ENCODE results near the gene MAFG.
"Not testable (repeated sequence)": the region's sequence is repeated elsewhere in the genome, so short reads cannot be mapped to it uniquely, and the experiment has no call there.

Gene MAFG

DNA sequence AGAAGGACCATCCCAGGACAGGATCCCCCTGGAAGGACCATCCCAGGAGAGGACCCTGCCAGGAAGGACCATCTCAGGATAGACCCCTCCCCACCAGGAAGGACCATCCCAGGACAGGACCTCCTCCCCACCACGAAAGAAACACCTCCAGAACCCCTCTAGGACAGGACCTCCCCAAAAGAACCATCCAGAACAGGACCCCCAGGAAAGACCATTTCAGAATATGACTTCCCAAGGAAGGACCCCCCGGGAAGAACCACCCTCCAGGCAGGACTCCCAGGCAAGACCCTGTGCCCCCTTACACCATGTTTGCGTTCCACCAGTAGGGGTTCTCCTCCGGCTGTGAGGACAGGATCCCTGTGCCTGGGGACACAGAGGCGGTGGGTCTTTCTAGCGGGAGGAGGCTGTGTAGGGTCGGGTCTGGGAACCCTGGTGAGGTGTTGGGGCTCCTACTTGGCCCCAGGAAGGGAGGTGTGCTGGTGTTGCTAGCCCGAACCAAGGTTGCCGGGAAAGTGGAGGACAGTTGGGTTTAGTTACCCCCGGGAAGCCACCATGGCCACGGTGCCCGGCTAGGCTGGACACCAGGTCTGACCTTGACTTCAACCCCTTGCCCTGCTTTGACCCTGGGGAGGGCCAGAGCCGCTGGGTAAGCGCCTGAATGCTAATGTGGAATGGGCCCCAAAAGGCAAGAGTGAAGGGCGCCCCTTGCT, 31.3 kb upstream of the MAFG start:
- no peak for DNase-seq (ENCODE audit: low read depth in 1 of 2, low spot score in 1 of 2)

- no peak for DNase-seq (ENCODE audit: low read depth in 1 of 2, low spot score in 1 of 2)
Measured at GRCh38 chr17:81957691-81958432, 30.3 kb upstream of the MAFG start.

DNA sequence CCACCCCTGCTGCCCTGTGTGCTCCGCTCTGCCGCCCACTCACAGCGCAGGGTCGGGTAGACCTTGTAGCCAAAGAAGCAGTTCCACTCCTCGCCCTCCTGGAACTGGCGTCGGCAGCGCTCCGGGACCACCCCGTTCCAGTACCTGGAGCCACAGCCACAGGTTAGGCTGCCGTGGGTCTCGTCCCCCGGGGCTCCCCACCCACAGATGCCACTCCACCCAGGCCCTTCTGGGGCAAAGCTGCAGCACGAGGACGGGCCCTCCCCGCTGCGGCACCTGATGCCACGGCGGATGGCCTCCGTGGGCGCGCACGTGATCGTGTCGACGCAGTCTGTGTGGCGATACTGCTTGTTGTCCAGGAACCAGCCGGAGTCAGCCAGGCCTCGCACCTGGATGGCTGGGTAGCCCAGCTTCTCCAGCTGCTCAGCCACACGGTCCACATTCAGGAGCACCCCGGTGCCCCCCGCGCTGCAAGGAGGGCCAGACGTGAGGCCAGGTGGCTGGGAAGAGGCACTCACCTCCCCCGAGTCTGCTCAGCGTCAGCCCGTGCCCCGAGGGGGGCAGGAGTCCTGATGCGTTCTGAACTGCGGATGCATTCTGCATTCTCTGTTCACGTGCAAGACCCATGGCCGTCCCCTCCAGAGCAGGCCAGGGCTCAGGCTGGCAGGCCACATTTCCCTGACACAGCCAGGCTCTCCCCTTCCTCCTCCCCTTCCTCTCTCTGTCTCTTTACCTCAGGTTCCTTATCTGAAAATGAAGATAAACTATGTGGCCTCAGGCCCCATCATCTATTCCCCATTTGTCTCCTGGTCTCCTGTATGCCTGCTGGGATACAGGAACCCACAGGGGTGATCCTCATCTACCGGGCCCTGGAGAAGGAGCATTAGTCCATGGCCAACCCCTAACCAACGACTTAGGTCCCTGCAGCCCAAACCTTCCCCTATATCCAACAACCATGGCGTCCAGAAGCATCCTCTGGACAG, 29.4 kb upstream of the MAFG start:
- DNase-seq (ENCODE audit: low read depth in 1 of 2, low spot score in 1 of 2), result no peak

DNA sequence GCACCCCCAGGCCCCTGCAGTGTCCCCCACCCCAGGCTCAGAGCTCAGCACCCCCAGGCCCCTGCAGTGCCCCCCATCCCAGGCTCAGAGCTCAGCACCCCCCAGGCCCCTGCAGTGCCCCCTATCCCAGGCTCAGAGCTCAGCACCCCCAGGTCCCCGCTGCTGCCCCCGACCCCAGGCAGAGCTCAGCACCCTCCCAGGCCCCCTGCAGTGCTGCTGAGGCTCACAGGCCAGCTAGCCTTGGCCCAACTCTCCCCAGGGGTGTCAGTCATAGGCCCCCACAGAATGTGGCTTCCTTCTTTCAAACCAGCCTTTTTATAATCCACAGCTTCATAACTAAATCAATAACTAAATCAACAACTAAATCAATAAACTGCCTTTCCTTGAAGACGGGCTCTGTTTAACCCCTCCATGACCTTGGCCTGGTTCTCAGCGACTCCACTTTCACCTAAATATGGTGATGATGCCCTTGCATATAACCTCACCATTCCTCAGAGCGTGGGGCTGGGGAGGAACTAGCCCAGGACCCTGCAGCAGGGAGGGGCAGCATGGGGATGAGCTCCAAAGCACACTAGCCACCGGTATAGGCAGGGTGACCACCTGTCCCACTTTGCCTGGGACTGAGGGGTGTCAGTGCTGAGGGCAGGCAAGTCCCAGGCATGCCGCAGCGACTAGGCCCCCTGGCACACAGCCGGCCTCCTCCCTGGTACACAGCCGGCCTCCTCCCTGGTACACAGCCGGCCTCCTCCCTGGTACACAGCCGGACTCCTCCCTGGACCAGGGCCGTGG, 28.4 kb upstream of the MAFG start:
- DNase-seq (ENCODE audit: low read depth in 1 of 2, low spot score in 1 of 2), result no peak

GRCh38 chr17:81955058-81955681, 27.6 kb upstream of the MAFG start:
- DNase-seq (ENCODE audit: low read depth in 1 of 2, low spot score in 1 of 2), result no peak

DNA sequence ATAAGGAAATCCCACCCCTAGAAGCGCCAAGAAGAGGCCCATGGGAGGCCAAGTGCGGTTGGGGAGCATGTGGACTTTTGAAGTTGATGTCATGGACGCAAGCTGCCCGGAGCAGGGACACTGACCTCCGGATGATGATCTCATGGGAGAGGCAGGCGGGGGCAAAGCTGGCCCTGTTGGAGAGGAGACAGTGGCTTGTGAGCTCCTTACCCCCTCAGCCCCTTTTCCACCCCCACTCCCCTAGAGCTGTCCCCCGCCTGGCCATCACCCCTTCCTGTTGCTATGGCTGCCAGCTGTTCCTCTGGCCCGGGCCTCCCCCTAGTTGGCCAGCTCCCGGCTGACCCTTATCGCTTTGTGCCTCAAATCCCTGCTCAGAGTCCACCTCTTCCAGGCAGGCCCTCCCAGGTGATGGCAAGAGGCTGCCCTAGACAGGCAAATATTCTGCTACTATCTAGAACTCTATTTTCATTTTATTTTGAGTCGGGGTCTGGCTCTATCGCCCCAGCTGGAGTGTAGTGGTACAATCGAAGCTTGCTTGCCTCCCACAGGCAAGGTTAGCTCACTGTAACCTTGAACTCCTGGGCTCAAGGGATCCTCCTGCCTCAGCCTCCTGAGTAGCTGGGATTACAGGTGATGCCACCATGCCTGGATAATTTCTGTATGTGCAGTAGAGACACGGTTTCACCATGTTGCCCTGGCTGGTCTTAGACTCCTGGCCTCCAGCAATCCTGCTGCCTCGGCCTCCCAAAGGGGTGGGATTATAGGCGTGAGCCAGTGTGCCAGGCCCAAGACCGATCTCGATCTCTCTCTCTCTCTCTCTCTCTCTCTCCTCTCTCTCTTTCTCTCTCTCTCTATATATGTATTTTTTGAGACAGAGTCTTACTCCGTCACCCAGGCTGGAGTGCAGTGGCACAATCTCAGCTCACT, 26.9 kb upstream of the MAFG start:
- DNase-seq (ENCODE audit: low read depth in 1 of 2, low spot score in 1 of 2), result no peak

- not testable (repeated sequence) for DNase-seq (ENCODE audit: low read depth in 1 of 2, low spot score in 1 of 2)
Measured at GRCh38 chr17:81953443-81953842, 25.9 kb upstream of the MAFG start.

- DNase-seq (ENCODE audit: low read depth in 1 of 2, low spot score in 1 of 2), result no peak
Measured at GRCh38 chr17:81952792-81953228, 25.3 kb upstream of the MAFG start.

DNA sequence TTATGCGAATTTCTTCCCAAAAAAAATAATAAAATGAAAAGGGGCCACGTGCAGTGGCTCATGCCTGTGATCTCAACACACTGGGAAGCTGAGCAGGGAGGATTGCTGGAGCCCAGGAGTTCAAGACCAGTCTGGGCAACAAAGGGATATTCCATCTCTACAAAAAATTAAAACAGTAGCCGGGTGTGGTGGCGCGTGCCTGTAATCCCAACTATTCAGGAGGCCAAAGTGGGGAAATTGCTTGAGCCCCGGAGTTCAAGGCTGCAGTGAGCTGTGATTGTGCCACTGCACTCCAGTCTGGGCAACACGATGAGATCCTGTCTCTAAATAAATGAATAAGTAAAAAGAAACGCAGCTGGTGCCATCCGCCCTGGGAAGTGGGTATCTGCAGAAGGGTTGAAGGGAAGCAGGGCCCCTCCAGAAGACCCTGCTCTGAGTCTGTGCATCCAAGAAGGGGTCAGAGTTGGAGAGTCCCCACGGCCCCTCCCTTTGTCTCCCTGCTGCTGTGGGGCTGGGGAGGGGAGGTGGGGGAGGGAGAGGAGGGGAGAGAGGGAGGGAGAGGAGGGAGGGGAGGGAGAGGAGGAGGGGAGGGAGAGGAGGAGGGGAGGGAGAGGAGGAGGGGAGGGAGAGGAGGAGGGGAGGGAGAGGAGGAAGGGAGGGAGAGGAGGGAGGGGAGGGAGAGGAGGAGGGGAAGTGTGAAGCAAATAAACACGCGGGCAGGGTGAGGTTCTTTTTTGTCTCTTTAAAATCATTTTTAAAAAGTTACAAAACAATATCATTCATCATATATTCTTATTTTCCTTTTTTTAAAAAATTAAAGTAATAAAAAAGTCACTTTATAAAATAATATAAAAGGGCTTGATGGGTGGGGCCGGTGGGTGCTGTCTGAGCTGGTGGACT, 24.5 kb upstream of the MAFG start:
- no peak for DNase-seq (ENCODE audit: low read depth in 1 of 2, low spot score in 1 of 2)

GRCh38 chr17:81950501-81950900, 23.0 kb upstream of the MAFG start:
- DNase-seq (ENCODE audit: low read depth in 1 of 2, low spot score in 1 of 2), result no peak

GRCh38 chr17:81948635-81949378, 21.3 kb upstream of the MAFG start:
- no peak for DNase-seq (ENCODE audit: low read depth in 1 of 2, low spot score in 1 of 2)

DNA sequence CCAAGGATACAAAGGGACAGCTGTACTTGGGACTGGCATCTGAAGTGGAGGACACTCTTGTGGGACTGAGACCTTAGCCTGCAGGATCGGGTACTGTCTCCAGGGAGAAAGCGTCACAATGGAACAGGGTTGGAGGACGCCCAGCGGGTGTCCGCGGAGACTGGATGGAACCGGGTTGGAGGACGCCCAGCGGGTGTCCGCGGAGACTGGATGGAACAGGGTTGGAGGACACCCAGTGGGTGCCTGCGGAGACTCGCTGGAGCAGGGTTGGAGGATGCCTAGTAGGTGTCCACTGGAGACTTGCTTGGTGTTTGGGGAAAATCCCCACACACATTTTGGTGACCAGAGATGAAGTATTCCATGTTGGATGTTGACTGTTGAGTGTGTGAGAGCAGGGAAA, 19.7 kb upstream of the MAFG start, which contains the start of gene MYADML2:
Gene MYADML2, minus strand, starts transcription at position 45 of the 400 bp plus-strand sequence. CDS start 5,492 bp downstream, outside the sequence.
- DNase-seq (ENCODE audit: low read depth in 1 of 2, low spot score in 1 of 2), result no peak

GRCh38 chr17:81944858-81945257, 17.3 kb upstream of the MAFG start:
- no peak for DNase-seq (ENCODE audit: low read depth in 1 of 2, low spot score in 1 of 2)

GRCh38 chr17:81942167-81942553, 14.6 kb upstream of the MAFG start:
- DNase-seq (ENCODE audit: low read depth in 1 of 2, low spot score in 1 of 2), result no peak

DNA sequence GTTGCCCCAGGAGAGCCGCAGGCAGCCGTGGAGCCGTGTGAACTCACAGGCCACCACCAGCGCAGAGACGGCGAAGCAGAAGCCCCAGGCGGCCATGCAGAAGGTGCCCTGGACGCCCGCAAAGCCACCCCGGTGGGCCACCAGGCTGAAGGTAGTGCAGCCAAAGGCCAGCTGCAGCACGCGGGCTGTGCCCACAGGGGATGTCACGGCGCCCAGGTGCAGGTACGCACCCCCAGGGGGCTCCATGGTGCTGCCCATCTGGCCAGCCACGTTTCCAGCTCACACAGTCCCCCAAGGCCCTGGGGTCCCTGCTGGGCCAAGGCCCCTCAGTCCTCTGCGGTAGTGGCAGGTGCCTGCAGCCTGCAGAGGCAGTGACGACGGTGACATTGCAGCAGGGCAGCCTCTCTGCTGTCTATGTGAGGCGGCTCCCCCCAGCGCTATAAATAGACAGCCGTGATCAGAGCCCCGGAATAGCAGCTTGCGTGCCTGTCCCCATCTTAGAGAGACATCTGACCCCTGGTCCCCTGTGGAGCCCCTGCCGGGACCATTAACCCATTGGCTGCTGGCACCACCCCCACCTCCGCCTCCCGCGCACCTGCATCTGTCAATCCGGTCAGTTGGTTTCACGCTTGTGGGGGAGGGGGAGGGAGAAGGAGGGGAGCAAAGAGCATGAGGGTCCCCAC, 14.1 kb upstream of the MAFG start:
- no peak for DNase-seq (ENCODE audit: low read depth in 1 of 2, low spot score in 1 of 2)

DNA sequence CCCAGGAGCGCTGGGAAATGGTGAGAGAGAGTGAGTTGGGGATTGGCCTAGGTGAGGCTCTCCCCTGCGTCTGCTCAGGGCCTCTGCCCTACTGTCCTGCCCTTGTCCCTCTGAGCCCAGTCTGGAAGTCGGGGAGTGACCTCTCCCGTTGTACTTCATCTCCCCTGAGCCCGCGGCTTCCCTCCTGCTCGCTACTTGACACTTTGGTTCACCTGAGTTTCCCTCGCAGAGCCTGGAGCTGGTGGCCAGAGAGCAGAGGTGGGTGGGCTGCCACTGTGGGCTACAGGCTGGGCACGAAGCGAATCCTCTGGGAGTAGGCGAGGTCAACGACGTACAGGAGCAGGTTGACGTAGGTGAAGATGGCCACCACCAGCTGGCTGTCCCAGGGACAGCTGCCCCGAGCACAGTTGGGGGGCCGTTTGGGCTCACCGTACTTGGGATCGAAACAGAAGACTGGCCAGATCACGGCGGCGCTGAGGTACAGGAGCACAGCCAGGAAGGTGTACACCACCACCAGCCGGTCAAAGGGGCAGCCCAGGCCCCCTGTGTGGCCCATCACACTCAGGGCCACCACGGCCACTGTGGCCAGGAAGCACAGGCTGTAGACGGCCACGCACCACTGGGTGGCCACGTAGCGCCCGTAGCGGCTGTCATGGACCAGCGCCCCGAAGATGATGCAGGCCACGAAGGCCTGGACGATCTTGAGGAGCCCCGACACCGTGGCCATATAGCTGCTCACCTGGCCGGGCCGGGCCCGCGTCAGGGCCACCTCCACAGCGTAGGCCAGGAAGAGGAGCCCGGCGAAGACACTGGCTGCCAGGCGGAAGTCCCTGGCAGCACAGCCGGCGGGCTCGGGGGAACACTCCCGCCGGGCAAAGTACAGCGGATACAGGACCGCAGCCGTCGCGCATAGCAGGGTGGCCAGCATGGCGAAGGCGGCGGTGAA, 13.3 kb upstream of the MAFG start:
- DNase-seq (ENCODE audit: low read depth in 1 of 2, low spot score in 1 of 2), result no peak
